Loucy (cell line): ENCODE measurements around the gene ATP13A3.

Experiments used
- H2AFZ ChIP-seq: fragments of 200-600 bp; sonication (generic); 2 replicates; pipeline ENCODE4 v1.6.0; 2016; ENCODE audit warnings: antibody characterized with exemption, mild to moderate bottlenecking, low read length, moderate library complexity
- H3F3A ChIP-seq: fragments of 200-600 bp; 2 replicates; pipeline ENCODE4 v1.6.0; 2016; ENCODE audit warnings: antibody characterized with exemption, low read depth, mild to moderate bottlenecking
- H3K27me3 ChIP-seq: fragments of 200-600 bp; sonication (generic); 2 replicates; pipeline ENCODE4 v1.6.1; 2014; ENCODE audit warnings: low read length, mild to moderate bottlenecking; ENCODE audit not compliant: insufficient read depth, poor library complexity, severe bottlenecking
- H3K36me3 ChIP-seq: fragments of 200-600 bp; sonication (generic); 2 replicates; pipeline ENCODE4 v1.6.1; 2016; ENCODE audit warnings: low read length; ENCODE audit not compliant: insufficient read depth
- H3K4me1 ChIP-seq: fragments of 200-600 bp; sonication (generic); 2 replicates; pipeline ENCODE4 v1.5.1; 2014; ENCODE audit warnings: low read length, mild to moderate bottlenecking; ENCODE audit not compliant: insufficient read depth, poor library complexity, severe bottlenecking
- H3K4me2 ChIP-seq: fragments of 200-600 bp; sonication (generic); 2 replicates; pipeline ENCODE4 v1.6.0; 2014; ENCODE audit warnings: antibody characterized with exemption, low read length, low read depth, mild to moderate bottlenecking; ENCODE audit not compliant: poor library complexity, severe bottlenecking
- H3K4me3 ChIP-seq: fragments of 200-600 bp; sonication (generic); 2 replicates; pipeline ENCODE4 v1.5.1; 2014; ENCODE audit warnings: low read length, mild to moderate bottlenecking, mixed read lengths; ENCODE audit not compliant: poor library complexity, severe bottlenecking
- H3K79me2 ChIP-seq: fragments of 200-600 bp; sonication (generic); 2 replicates; pipeline ENCODE4 v1.6.1; 2014; ENCODE audit warnings: low read length; ENCODE audit not compliant: insufficient read depth
- H3K9ac ChIP-seq: fragments of 200-600 bp; sonication (generic); 2 replicates; pipeline ENCODE4 v1.6.0; 2014; ENCODE audit warnings: mild to moderate bottlenecking, low read depth, low read length, moderate library complexity; ENCODE audit not compliant: poor library complexity, severe bottlenecking
- H3K9me2 ChIP-seq: fragments of 200-600 bp; sonication (generic); replicated peaks from 2 replicates; pipeline ENCODE4 v1.6.1; 2016; ENCODE audit warnings: low read depth, low read length, mixed read lengths
- H3K9me3 ChIP-seq: fragments of 200-600 bp; sonication (generic); 2 replicates; pipeline ENCODE4 v1.6.1; 2014; ENCODE audit warnings: mild to moderate bottlenecking, antibody characterized with exemption, low read length, low read depth; ENCODE audit not compliant: insufficient read depth
- H4K20me1 ChIP-seq: fragments of 200-600 bp; sonication (generic); 2 replicates; pipeline ENCODE4 v1.6.0; 2014; ENCODE audit warnings: antibody characterized with exemption, low read length, mild to moderate bottlenecking; ENCODE audit not compliant: insufficient read depth, poor library complexity, severe bottlenecking
- EZH2phosphoT487 ChIP-seq: fragments of 200-600 bp; IDR thresholded peaks from 2 replicates; pipeline ENCODE4 v1.6.1; 2018; ENCODE audit warnings: antibody characterized with exemption, mild to moderate bottlenecking, moderate library complexity, borderline replicate concordance
- TF ChIP-seq, protein P1 (sequence below): fragments of 200-600 bp; sonication (generic); conservative IDR thresholded peaks from 2 replicates; pipeline ENCODE4 v1.5.1; 2014; ENCODE audit warnings: mild to moderate bottlenecking, antibody characterized with exemption, low read length

Gene ATP13A3

DNA sequence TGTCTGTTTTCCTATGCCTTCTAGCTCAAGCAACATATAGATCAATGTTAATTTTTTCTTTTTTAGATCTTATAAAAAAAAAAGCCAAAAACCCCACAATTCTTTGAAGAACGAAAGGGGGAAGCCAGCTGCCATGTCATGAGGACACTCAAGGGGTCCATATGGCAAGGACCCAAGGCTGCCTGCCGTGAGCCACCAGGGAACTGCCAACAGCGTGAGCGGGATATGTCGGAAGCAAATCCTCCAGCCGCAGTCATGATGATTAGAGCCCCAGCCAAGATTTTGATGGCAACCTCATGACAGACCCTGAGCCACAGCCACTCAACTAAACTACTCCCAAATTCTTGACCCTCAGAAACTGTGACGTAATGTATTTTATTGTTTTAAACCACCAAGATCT lies 94.2 kb downstream of the ATP13A3 start:
- no peak overlapping the region for H2AFZ ChIP-seq
- no peaks in the 10 kb centered on the region for H4K20me1 ChIP-seq
- H3K4me1 ChIP-seq: peaks cover 12% of the 10 kb centered on the region
- H3F3A ChIP-seq: 0 out of 2 replicates have a peak, but pooled peaks cover 4% of the 10 kb centered on the region
- no peaks in the 10 kb centered on the region for H3K9me2 ChIP-seq
- no peaks in the 10 kb centered on the region for H3K9me3 ChIP-seq
- no peak overlapping the region for H3K4me3 ChIP-seq
- H3K4me2 ChIP-seq: no peak overlapping the region
- no peak overlapping the region for H3K9ac ChIP-seq
- no peak for TF ChIP-seq EZH2phosphoT487
- TF ChIP-seq, protein P1, sequence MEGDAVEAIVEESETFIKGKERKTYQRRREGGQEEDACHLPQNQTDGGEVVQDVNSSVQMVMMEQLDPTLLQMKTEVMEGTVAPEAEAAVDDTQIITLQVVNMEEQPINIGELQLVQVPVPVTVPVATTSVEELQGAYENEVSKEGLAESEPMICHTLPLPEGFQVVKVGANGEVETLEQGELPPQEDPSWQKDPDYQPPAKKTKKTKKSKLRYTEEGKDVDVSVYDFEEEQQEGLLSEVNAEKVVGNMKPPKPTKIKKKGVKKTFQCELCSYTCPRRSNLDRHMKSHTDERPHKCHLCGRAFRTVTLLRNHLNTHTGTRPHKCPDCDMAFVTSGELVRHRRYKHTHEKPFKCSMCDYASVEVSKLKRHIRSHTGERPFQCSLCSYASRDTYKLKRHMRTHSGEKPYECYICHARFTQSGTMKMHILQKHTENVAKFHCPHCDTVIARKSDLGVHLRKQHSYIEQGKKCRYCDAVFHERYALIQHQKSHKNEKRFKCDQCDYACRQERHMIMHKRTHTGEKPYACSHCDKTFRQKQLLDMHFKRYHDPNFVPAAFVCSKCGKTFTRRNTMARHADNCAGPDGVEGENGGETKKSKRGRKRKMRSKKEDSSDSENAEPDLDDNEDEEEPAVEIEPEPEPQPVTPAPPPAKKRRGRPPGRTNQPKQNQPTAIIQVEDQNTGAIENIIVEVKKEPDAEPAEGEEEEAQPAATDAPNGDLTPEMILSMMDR: no peak
- no peaks in the 10 kb centered on the region for H3K27me3 ChIP-seq
- no peaks in the 10 kb centered on the region for H3K79me2 ChIP-seq
- no peaks in the 10 kb centered on the region for H3K36me3 ChIP-seq

DNA sequence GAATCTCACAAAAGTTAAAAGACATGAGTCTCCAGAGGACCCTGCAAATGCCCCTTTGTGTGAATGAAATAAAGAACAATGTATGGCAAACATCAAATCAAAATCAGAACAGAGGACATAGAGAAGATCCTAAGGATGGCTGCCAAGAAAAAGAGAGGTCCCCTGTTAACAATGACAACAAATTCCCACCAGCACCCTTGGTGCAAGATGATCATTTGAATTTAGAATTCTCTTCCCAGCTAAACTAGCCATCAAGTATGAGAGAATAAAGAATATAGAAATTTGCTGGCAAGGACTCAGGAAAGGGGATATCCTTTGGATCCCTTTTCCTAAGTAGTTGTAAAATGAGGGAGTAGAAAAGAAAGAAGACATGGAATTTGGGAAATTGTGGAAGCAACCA lies 96.0 kb downstream of the ATP13A3 start:
- H3K9me2 ChIP-seq: no peaks in the 10 kb centered on the region
- TF ChIP-seq, protein P1: no peak
- TF ChIP-seq EZH2phosphoT487: no peak
- H3K27me3 ChIP-seq: no peaks in the 10 kb centered on the region
- H3K4me3 ChIP-seq: no peak overlapping the region
- 0 out of 2 replicates have a peak, but pooled peaks cover under 1% of the 10 kb centered on the region for H3F3A ChIP-seq
- H2AFZ ChIP-seq: no peak overlapping the region
- no peak overlapping the region for H3K9ac ChIP-seq
- H3K4me1 ChIP-seq: no peaks in the 10 kb centered on the region
- no peaks in the 10 kb centered on the region for H3K36me3 ChIP-seq
- H3K9me3 ChIP-seq: no peaks in the 10 kb centered on the region
- H4K20me1 ChIP-seq: no peaks in the 10 kb centered on the region
- H3K79me2 ChIP-seq: no peaks in the 10 kb centered on the region
- no peak overlapping the region for H3K4me2 ChIP-seq

DNA sequence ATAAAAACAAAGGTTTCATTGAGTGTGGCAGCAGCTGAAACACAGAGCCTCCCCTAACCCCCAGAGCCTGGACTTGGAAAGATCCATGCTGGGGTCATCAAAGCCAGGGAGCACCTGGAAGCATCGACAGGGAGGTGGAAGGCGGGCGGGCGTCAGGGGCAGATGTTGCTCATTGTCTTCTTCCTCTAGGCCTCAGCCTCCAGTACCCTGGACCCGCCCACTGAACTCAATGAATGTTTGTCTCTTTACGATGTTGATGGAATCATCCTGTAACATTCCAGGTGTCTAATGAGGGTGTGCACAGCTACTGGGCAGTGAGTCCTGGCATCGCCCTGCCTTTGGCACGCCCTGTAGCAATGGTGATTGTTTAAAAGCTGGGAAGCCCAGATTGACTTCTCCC lies 97.5 kb downstream of the ATP13A3 start:
- Histone ChIP-seq H3K9me3 (no peaks in the 10 kb centered on the region), H2AFZ (no peak overlapping the region)
- TF ChIP-seq, protein P1: no peak
- TF ChIP-seq EZH2phosphoT487: no peak

More for the DNA sequence above, 97.5 kb downstream of the ATP13A3 start:
- Histone ChIP-seq H4K20me1 (no peaks in the 10 kb centered on the region), H3K9me2 (no peaks in the 10 kb centered on the region), H3K4me2 (no peak overlapping the region), H3K9ac (no peak overlapping the region), H3K4me1 (peaks cover 2% of the 10 kb centered on the region), H3F3A (no peaks in the 10 kb centered on the region), H3K4me3 (no peak overlapping the region), H3K27me3 (no peaks in the 10 kb centered on the region), H3K79me2 (no peaks in the 10 kb centered on the region), H3K36me3 (no peaks in the 10 kb centered on the region)
